ENCODE results near the gene LPP.

LPP gene

GRCh38 chr3:188834349-188834748 lies 680.4 kb downstream of the LPP start:
- Histone ChIP-seq H2AFZ (ENCODE audit: low read depth, low read length) (no peak overlapping the region), H3K9me3 (ENCODE audit: insufficient read depth, low read length, severe bottlenecking) (no peaks in the 10 kb centered on the region), H3K4me3 (ENCODE audit: low read depth in 1 of 2, low read length in 2 of 2) (no peak overlapping the region), H3K27ac (ENCODE audit: low read length) (peak overlapping the region; percentile 77), H3K9ac (ENCODE audit: low read depth, low read length) (no peak overlapping the region), H3K4me1 (ENCODE audit: insufficient read depth, low read length) (peaks cover 35% of the 10 kb centered on the region), H3K79me2 (ENCODE audit: insufficient read depth, low read length) (no peaks in the 10 kb centered on the region), H3K4me2 (ENCODE audit: insufficient read depth, low read length) (peak overlapping the region; percentile 15; the same call in 1 of the 2 replicates), H3K36me3 (ENCODE audit: insufficient read depth, low read length) (no peaks in the 10 kb centered on the region), H4K20me1 (ENCODE audit: insufficient read depth, low read length) (no peaks in the 10 kb centered on the region), H3K27me3 (ENCODE audit: insufficient read depth, low read length, poor library complexity) (no peaks in the 10 kb centered on the region)
- DNase-seq, result peak; percentile 88
- TF ChIP-seq EZH2 (IDR thresholded peaks at IDR 0.05; ENCODE audit: borderline replicate concordance, low read depth, low read length, severe bottlenecking), result no peak
- peak; percentile 78 for TF ChIP-seq CTCF (IDR thresholded peaks at IDR 0.05; ENCODE audit: borderline replicate concordance, extremely low read depth, low read length, poor library complexity, severe bottlenecking)
- ATAC-seq (ENCODE audit: insufficient read depth, low read depth), result peak; percentile 98

GRCh38 chr3:188839187-188839695 lies 685.3 kb downstream of the LPP start:
- H3K4me3 ChIP-seq (ENCODE audit: low read depth in 1 of 2, low read length in 2 of 2), result no peak overlapping the region
- no peaks in the 10 kb centered on the region for H3K27me3 ChIP-seq (ENCODE audit: insufficient read depth, low read length, poor library complexity)
- H3K4me1 ChIP-seq (ENCODE audit: insufficient read depth, low read length), result peaks cover 10% of the 10 kb centered on the region
- H2AFZ ChIP-seq (ENCODE audit: low read depth, low read length), result no peak overlapping the region
- ATAC-seq (ENCODE audit: insufficient read depth, low read depth) (no peak), DNase-seq (no peak)
- H3K9me3 ChIP-seq (ENCODE audit: insufficient read depth, low read length, severe bottlenecking), result no peaks in the 10 kb centered on the region
- no peaks in the 10 kb centered on the region for H3K79me2 ChIP-seq (ENCODE audit: insufficient read depth, low read length)
- no peak overlapping the region for H3K9ac ChIP-seq (ENCODE audit: low read depth, low read length)
- no peak overlapping the region for H3K27ac ChIP-seq (ENCODE audit: low read length)
- no peak overlapping the region for H3K4me2 ChIP-seq (ENCODE audit: insufficient read depth, low read length)
- H4K20me1 ChIP-seq (ENCODE audit: insufficient read depth, low read length), result no peaks in the 10 kb centered on the region
- no peaks in the 10 kb centered on the region for H3K36me3 ChIP-seq (ENCODE audit: insufficient read depth, low read length)
- TF ChIP-seq EZH2 (IDR thresholded peaks at IDR 0.05; ENCODE audit: borderline replicate concordance, low read depth, low read length, severe bottlenecking), result no peak
- no peak for TF ChIP-seq CTCF (IDR thresholded peaks at IDR 0.05; ENCODE audit: borderline replicate concordance, extremely low read depth, low read length, poor library complexity, severe bottlenecking)

GRCh38 chr3:188840290-188840689 lies 686.3 kb downstream of the LPP start:
- Histone ChIP-seq H3K9ac (ENCODE audit: low read depth, low read length) (no peak overlapping the region), H3K79me2 (ENCODE audit: insufficient read depth, low read length) (no peaks in the 10 kb centered on the region), H3K4me2 (ENCODE audit: insufficient read depth, low read length) (no peak overlapping the region), H3K9me3 (ENCODE audit: insufficient read depth, low read length, severe bottlenecking) (no peaks in the 10 kb centered on the region), H2AFZ (ENCODE audit: low read depth, low read length) (no peak overlapping the region), H3K27me3 (ENCODE audit: insufficient read depth, low read length, poor library complexity) (no peaks in the 10 kb centered on the region), H3K36me3 (ENCODE audit: insufficient read depth, low read length) (no peaks in the 10 kb centered on the region), H4K20me1 (ENCODE audit: insufficient read depth, low read length) (no peaks in the 10 kb centered on the region), H3K4me3 (ENCODE audit: low read depth in 1 of 2, low read length in 2 of 2) (no peak overlapping the region), H3K4me1 (ENCODE audit: insufficient read depth, low read length) (no peaks in the 10 kb centered on the region), H3K27ac (ENCODE audit: low read length) (no peak overlapping the region)
- no peak for TF ChIP-seq CTCF (IDR thresholded peaks at IDR 0.05; ENCODE audit: borderline replicate concordance, extremely low read depth, low read length, poor library complexity, severe bottlenecking)
- TF ChIP-seq EZH2 (IDR thresholded peaks at IDR 0.05; ENCODE audit: borderline replicate concordance, low read depth, low read length, severe bottlenecking), result no peak
- no peak for DNase-seq
- no peak for ATAC-seq (ENCODE audit: insufficient read depth, low read depth)

GRCh38 chr3:188841906-188842305 lies 687.9 kb downstream of the LPP start:
- Histone ChIP-seq H3K4me1 (ENCODE audit: insufficient read depth, low read length) (no peaks in the 10 kb centered on the region), H3K4me2 (ENCODE audit: insufficient read depth, low read length) (no peak overlapping the region), H4K20me1 (ENCODE audit: insufficient read depth, low read length) (no peaks in the 10 kb centered on the region), H3K9me3 (ENCODE audit: insufficient read depth, low read length, severe bottlenecking) (no peaks in the 10 kb centered on the region), H2AFZ (ENCODE audit: low read depth, low read length) (no peak overlapping the region), H3K36me3 (ENCODE audit: insufficient read depth, low read length) (no peaks in the 10 kb centered on the region), H3K4me3 (ENCODE audit: low read depth in 1 of 2, low read length in 2 of 2) (no peak overlapping the region), H3K27me3 (ENCODE audit: insufficient read depth, low read length, poor library complexity) (no peaks in the 10 kb centered on the region), H3K27ac (ENCODE audit: low read length) (no peak overlapping the region), H3K9ac (ENCODE audit: low read depth, low read length) (no peak overlapping the region), H3K79me2 (ENCODE audit: insufficient read depth, low read length) (no peaks in the 10 kb centered on the region)
- DNase-seq, result no peak
- no peak for ATAC-seq (ENCODE audit: insufficient read depth, low read depth)
- no peak for TF ChIP-seq EZH2 (IDR thresholded peaks at IDR 0.05; ENCODE audit: borderline replicate concordance, low read depth, low read length, severe bottlenecking)
- no peak for TF ChIP-seq CTCF (IDR thresholded peaks at IDR 0.05; ENCODE audit: borderline replicate concordance, extremely low read depth, low read length, poor library complexity, severe bottlenecking)

Data from DND-41 (cell line).